H1 (cell line): Measurements from ENCODE around the gene DLST. TPM values are rescaled to one million over a fixed set of nuclear protein-coding genes. Genes with fewer than 3 reads are reported as not detected.
A peak's percentile ranks its signal among the peaks of the same experiment; 100 is the strongest.

Experiments
- ASH2L ChIP-seq: fragments of 200-600, 300-600 bp; sonication (generic); IDR thresholded peaks from one replicate; pipeline ENCODE4 v1.7.1; 2017; ENCODE audit warnings: low read length
- ATF3 ChIP-seq: IDR thresholded peaks from 2 replicates; pipeline ENCODE4 v1.6.1; 2011; ENCODE audit warnings: low read depth, mild to moderate bottlenecking, low read length; ENCODE audit not compliant: insufficient read depth
- BCL11A ChIP-seq, 2 experiments: IDR thresholded peaks; one replicate each; pipeline ENCODE4 v1.6.1; 2011; ENCODE audit warnings: low read depth in 2 of 2, low read length in 2 of 2, mild to moderate bottlenecking in 2 of 2
- CBX5 ChIP-seq: fragments of 300-800, 300-1000 bp; sonication (generic); IDR thresholded peaks from 2 replicates; pipeline ENCODE4 v1.7.1; 2016; ENCODE audit warnings: antibody characterized with exemption, low read length, low read depth
- CEBPB ChIP-seq: IDR thresholded peaks from 2 replicates; pipeline ENCODE4 v1.6.1; 2012; ENCODE audit warnings: low read depth, low read length
- CREB1 ChIP-seq: IDR thresholded peaks from 2 replicates; pipeline ENCODE4 v1.6.1; 2012; ENCODE audit warnings: inconsistent platforms
- FOSL1 ChIP-seq: IDR thresholded peaks from 2 replicates; pipeline ENCODE4 v1.6.1; 2011; ENCODE audit warnings: mild to moderate bottlenecking, low read depth, low read length, moderate library complexity; ENCODE audit not compliant: insufficient read depth
- JUND ChIP-seq: IDR thresholded peaks from 2 replicates; pipeline ENCODE4 v1.6.1; 2011; ENCODE audit warnings: mild to moderate bottlenecking, improper control_type of control experiment, low read length
- KDM4A ChIP-seq: IDR thresholded peaks from one replicate; pipeline ENCODE4 v1.7.1; 2012; ENCODE audit warnings: low read depth, mild to moderate bottlenecking, moderate library complexity, low read length, inconsistent platforms; ENCODE audit not compliant: severe bottlenecking
- MAFK ChIP-seq: IDR thresholded peaks from 2 replicates; pipeline ENCODE4 v1.6.1; 2012; ENCODE audit warnings: low read depth, mild to moderate bottlenecking, improper control_type of control experiment, low read length
- NRF1 ChIP-seq: IDR thresholded peaks from 2 replicates; pipeline ENCODE4 v1.6.1; 2011; ENCODE audit warnings: mild to moderate bottlenecking, low read depth, low read length, improper control_type of control experiment
- PHF8 ChIP-seq: fragments of 200-600 bp; sonication (generic); conservative IDR thresholded peaks from 2 replicates; pipeline ENCODE4 v1.7.1; 2012; ENCODE audit warnings: low read depth, mild to moderate bottlenecking, inconsistent platforms, low read length, moderate library complexity
- POU5F1 ChIP-seq: IDR thresholded peaks from 2 replicates; pipeline ENCODE4 v1.6.1; 2011; ENCODE audit warnings: low read depth, mild to moderate bottlenecking, low read length, moderate library complexity
- RFX5 ChIP-seq: IDR thresholded peaks from 2 replicates; pipeline ENCODE4 v1.6.1; 2011; ENCODE audit warnings: low read depth, low read length, improper control_type of control experiment, borderline replicate concordance
- RNF2 ChIP-seq: fragments of 200-900, 300-1000 bp; sonication (generic); IDR thresholded peaks from 2 replicates; pipeline ENCODE4 v1.7.1; 2016; ENCODE audit warnings: borderline replicate concordance, low read depth, mild to moderate bottlenecking, antibody characterized with exemption, low read length; ENCODE audit not compliant: poor library complexity, severe bottlenecking; ENCODE audit errors: missing control alignments
- RXRA ChIP-seq: IDR thresholded peaks from 2 replicates; pipeline ENCODE4 v1.6.1; 2011; ENCODE audit warnings: low read depth, mild to moderate bottlenecking, low read length, moderate library complexity; ENCODE audit not compliant: insufficient read depth
- SAP30 ChIP-seq: fragments of 300-600 bp; sonication (generic); IDR thresholded peaks from 2 replicates; pipeline ENCODE4 v1.7.1; 2012; ENCODE audit warnings: low read length, moderate library complexity, mild to moderate bottlenecking, inconsistent platforms; ENCODE audit not compliant: insufficient read depth, insufficient replicate concordance
- SIN3A ChIP-seq, 2 experiments: IDR thresholded peaks in 1 of 2; conservative IDR thresholded peaks in 1 of 2; 2 replicates each; pipeline ENCODE4 v1.6.1; 2011 to 2012; ENCODE audit warnings: low read length in 2 of 2, improper control_type of control experiment in 1 of 2, low read depth in 1 of 2, mild to moderate bottlenecking in 1 of 2
- SIRT6 ChIP-seq: IDR thresholded peaks from one replicate; pipeline ENCODE4 v1.7.1; 2012; ENCODE audit warnings: low read length, inconsistent platforms
- SIX5 ChIP-seq: IDR thresholded peaks from 2 replicates; pipeline ENCODE4 v1.6.1; 2011; ENCODE audit warnings: mild to moderate bottlenecking, low read depth, low read length
- SUZ12 ChIP-seq: fragments of 200-600 bp; sonication (generic); IDR thresholded peaks from 2 replicates; pipeline ENCODE4 v1.6.1; 2012; ENCODE audit warnings: mild to moderate bottlenecking, inconsistent platforms, low read length, moderate library complexity, mixed read lengths
- TAF7 ChIP-seq: optimal IDR thresholded peaks from 2 replicates; pipeline ENCODE3; 2011; ENCODE audit warnings: low read depth, mild to moderate bottlenecking, inconsistent platforms, low read length, moderate library complexity, borderline replicate concordance
- USF2 ChIP-seq: IDR thresholded peaks from 2 replicates; pipeline ENCODE4 v1.6.1; 2011; ENCODE audit warnings: low read length, improper control_type of control experiment
- ZNF274 ChIP-seq: IDR thresholded peaks from 2 replicates; pipeline ENCODE4 v1.7.0; 2012; ENCODE audit warnings: low read length, borderline replicate concordance; ENCODE audit errors: extremely low read depth
- polyA plus RNA-seq, 7 experiments: library from polyadenylated mRNA; depleted of rRNA in 3 of 7; stranded (reverse) in 5 of 7; unstranded in 2 of 7; fragments of >200 nt in 5 of 7; fragments of 200-250 nt in 2 of 7; gene quantifications; 1 replicate in 5 of 7; 2 replicates in 1 of 7; 4 replicates in 1 of 7; pipeline versions ENCODE4 v1.2.1 to v1.2.3, GENCODE V29; 2011 to 2013; ENCODE audit warnings: missing spikeins in 2 of 7, mixed read lengths in 2 of 7
- total RNA-seq: library from RNA; stranded (reverse); fragmentation: NEBNext Ultra II Directional; extraction: Animal tissue kit (Norgen Biotek cat#: 25700); gene quantifications from 2 replicates; pipeline ENCODE4 v1.2.1, GENCODE V29; 2021

Gene DLST
- total and polyA plus RNA-seq, 2 of the 8 experiments (the other 6 are each of a cell fraction or from before 2014, with no cell fraction given) = 96.5 to 117 TPM

- no peak for TF ChIP-seq PHF8
- TF ChIP-seq RXRA = no peak
- no peak for TF ChIP-seq FOSL1
- TF ChIP-seq JUND = no peak
- TF ChIP-seq CEBPB = no peak
- TF ChIP-seq RFX5 = no peak
- TF ChIP-seq SIN3A (conservative IDR thresholded peaks at IDR 0.05 in 1 of 2, IDR thresholded peaks at IDR 0.05 in 1 of 2; ENCODE audit: low read depth in 1 of 2, low read length in 2 of 2) = peak; percentile 97 to 99
- TF ChIP-seq SAP30 = peak; percentile 90
- TF ChIP-seq SIRT6 = no peak
- TF ChIP-seq SIX5 = no peak
- no peak for TF ChIP-seq ATF3
- TF ChIP-seq CREB1 = 0 out of 2 replicates have a peak, but pooled peaks have one; percentile 23
- TF ChIP-seq BCL11A (IDR thresholded peaks at IDR 0.05; ENCODE audit: low read depth in 2 of 2, low read length in 2 of 2) = no peak
- no peak for TF ChIP-seq ASH2L
- no peak for TF ChIP-seq NRF1
- TF ChIP-seq CBX5 = no peak
- TF ChIP-seq RNF2 = no peak
- TF ChIP-seq POU5F1 = no peak
- TF ChIP-seq ZNF274 = no peak
- TF ChIP-seq KDM4A = no peak
- TF ChIP-seq SUZ12 = no peak
- TF ChIP-seq MAFK = no peak
- peak; percentile 41; the same call in 1 of the 2 replicates for TF ChIP-seq USF2
- TF ChIP-seq TAF7 = no peak
Measured at GRCh38 chr14:74905595-74906142, 24.0 kb downstream of the DLST start (continued).
